ENCODE data around the gene ITLN2.
"Not testable (repeated sequence)": the region's sequence is repeated elsewhere in the genome, so short reads cannot be mapped to it uniquely, and the experiment has no call there.

ITLN2 gene

DNA sequence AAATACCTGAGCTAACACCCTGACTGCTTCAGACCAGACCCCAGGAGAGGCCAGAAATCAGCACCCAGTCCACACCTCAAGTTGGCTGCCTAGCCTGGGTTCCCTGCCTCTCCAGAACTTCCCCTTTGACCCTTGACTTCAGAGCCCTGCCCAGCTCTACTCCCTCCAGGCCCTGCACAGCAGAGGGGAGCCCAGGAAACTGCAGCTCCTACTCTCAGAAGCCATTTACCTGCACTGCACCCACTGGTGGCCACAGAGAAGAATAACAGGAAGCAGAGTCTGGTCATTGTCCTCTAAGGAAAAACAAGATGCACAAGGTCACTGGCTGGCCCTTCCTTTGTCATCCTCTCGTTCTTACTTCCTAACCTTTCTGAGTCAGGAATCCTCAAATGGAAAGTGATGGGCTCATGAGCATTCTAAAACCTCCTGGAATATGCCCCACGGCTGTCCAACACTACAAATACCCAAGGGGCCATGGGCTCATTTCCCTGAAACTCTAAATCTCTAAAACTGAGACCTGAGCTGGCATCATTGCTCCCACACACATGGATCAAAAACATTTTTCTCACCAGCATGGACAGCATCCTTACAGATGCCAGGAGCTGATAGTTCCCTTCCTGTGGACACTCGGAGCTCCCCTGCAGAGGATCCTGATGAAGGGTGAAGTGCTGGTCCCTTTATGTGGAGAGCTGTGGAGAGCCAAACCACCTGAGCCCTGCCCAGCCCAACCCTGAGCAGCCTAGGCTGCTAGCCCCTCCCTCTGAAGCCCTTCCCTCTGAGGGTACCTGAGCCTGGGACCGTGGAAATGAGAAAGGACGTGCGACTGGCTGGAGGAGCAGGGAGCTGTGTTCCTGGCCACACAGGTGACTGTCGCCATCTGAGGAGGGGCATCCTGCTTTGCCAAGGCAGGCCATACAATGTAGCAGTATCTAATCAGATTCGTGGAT, at the start of gene ITLN2:
TSS of gene ITLN2 (minus strand) at position 652 of the 947 bp plus-strand sequence. CDS start at position 584, 68 bp downstream.
- no peak for DNase-seq

DNA sequence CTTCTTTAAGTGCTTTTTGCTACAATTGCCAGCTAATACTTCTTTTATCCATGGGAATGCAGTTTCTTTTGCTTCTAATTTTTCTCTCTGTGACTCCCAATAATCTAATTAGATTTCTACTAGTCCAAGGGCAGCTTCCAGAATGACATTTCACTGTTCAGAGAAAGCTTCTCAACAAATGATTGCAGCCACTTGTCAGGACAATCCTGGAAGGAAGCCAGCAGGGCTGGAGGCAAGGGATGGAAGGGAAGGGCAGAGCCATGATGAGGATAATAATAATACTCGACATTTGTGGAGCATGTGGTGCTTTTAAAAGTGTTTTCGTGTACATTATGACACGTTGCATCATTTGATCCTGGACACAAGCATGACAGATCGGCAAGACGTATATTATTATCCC, 46.9 kb upstream of the ITLN2 start:
- no peak for DNase-seq

DNA sequence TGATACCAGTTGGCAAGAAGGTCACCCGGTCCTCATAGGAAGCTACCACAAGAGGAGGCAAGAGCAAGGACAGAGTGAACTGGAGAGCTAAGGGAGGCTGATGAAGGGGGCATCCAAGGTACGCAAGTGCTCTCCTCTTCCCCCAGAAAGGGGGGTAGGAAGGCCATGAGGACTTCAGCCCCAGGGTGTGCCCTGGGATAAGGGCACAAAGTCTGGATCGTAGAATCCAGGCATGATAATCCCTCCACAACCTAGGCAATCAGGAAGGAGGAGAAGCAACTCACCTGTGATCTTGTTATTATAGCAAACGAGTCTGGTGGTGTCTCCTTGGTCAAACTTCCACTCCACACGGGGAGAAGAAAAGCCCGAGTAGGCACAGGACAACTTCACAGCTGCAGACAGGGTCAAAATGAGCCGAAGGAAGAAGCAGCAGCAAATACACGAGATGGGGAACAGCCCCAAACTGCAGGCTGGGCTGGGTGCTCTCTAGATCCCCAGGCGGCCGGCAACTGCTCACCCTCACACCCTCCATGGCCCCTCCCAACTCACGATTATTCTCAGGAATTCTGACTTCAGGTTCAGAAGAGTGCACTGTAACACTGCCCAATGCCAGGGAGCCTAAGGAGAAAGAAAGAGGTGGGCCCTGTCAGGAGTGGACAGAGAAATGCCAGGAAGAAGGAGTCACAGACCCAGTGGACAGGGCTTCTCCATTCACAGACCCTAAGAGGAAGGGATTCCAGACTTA, 46.3 kb upstream of the ITLN2 start:
- DNase-seq = no peak

DNA sequence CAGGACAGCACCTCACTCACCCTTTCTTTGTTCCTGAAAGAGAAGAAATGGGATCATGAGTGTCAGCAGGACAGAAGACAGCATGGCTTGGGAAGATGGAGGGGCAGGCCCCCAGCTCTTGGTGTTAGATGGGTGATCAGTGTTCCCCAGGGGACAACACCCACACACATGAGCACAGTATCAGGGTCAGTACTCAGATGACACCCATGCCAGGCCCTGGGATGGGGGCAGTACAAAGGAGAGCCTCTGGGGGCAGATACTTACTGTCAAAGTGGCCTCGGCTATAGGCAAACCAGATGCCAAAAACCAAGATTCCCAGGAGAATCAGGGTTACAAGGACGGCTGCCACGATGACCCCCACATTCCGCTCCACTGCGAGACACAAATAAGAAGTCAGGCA, 44.8 kb upstream of the ITLN2 start:
- no peak for DNase-seq

DNA sequence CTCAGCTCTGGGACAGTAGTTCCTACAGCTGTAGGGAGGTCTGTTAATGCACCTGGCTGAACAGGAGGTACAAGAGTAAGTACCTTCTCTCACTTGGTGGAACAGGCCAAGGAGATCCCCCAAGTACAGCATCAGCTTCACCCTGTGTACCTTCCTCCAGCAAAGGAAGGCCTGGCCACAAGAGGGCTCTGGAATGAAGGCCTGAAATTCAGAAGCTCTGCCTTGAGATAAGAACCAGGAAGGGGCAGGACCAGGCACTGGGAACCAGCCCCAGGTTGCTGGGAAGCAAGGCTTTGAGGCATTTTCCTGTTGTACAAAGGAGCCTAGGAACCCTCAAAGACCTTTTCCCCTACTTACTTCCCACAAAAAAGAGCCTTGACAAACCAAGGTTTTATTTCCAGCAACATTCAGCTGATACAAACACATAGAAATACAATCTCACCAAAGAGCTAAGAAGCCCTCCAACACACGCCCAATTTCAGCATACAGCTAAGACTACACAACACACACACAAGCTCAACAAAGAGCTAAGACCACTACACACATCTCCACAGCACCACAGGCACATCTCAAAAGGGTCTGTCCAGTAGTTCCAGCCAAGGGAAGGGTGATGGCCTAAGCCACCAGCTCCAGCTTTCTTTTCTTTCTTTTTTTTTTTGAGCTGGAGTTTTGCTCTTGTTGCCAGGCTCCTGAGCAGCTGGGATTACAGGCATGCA, 42.9 kb upstream of the ITLN2 start:
- no peak for DNase-seq

DNA sequence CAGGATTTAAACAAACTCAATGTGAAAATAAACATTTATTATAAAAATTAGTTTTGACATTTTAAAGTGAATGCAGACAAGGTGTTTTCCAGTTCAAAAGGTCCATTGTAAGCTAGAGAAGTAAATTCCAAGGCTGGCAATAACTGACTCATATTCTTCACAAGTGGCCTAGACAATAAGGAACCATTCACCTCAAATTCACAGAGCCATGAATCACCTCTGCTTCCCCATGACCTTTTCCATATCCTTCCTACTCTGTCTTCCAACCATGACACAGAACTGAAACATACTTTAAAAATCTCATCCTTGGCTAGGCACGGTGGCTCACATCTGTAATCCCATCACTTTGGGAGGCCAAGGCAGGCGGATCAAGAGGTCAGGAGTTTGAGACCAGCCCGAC, 41.6 kb upstream of the ITLN2 start:
- DNase-seq = no peak

DNA sequence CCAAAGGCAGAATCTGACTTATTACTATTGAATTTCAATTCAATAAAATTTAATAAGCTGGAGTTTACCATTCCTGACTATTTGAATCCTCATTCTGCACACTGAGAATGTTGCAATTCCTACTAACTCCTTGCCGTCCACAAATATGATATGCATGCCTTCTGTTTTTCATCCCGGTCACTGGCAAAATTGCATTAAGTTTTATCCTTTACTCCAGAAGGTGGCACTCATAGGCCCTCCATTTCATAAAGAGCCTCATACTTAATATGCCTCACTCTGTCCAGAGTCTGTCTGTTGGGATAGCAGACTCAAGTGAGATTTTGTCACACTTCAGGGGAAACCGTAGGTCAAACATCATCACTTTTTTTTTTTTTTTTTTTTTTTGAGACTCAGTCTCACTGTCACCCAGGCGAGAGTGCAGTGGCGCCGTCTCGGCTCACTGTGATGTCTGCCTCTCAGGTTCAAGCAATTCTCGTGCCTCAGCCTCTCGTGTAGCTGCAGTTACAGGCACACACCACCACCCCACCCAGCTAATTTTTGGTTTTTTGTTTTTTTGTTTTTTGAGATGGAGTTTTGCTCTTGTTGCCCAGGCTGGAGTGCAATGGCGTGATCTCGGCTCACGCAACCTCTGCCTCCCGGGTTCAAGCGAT, 39.1 kb upstream of the ITLN2 start:
- no peak for DNase-seq

DNA sequence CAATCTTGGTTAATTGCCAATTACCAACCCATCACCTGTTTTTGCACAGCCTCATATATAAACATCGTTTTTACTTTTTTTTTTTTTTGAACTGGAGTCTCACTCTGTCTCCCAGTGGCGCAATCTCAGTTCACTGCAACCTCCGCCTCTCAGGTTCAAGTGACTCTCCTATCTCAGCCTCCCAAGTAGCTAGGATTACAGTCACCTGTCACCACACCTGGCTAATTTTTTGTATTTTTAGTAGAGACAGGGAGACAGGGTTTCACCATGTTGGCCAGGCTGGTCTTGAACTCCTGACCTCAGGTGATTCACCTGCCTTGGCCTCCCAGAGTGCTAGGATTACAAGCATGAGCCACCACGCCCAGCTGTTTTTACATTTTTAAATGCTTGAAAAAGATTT, 37.4 kb upstream of the ITLN2 start:
- DNase-seq = not testable (repeated sequence)

DNA sequence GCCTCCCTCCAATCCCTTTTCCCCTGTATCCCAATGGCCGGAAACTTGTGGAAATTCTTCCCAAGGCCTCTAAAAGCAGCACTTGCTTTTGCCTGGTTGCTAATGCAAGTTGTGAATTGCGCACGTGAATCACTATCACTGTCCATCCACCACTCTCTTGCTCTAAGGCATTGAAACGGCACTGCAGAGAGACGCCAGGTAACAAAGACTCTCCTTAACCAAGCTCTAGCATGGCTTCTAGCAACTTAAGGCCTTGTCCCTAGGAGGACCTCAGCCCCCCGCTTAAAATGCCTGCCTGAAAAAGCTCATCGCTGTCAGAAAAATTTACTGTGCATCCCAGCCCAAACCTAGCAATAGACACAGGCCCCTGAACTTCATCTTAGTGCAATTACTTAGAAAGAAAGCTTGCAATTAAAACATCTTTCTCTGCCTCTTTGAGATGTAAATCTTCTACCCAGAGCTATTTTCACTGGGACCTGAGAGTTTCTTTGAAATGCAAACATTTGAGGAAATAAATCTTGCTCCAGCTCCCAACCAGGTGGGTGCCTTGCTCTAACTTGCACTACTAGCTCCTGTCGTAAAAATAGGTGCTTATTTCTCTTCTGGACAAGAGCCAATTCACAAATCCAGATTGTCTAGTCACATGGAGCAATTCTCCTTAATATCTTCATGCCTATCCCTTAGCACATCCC, 32.9 kb upstream of the ITLN2 start:
- DNase-seq = no peak

DNA sequence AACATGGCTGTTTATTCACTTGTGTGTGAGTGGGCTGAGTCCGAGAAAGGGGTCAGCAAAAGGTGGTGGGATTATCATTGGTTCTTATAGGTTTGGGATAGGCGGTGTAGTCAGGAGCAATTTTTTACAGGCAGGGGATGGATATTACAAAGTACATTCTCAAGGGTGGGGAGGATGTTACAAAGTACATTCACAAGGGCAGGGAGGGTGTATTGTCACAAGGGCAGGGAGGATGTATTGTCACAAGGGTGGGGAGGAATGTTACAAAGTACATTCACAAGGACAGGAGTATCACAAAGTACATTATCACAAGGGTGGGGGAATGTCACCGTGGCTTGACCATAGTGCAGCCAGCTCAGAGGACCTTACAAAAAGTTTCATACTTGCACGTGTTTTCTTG, 31.1 kb upstream of the ITLN2 start:
- DNase-seq = no peak

DNA sequence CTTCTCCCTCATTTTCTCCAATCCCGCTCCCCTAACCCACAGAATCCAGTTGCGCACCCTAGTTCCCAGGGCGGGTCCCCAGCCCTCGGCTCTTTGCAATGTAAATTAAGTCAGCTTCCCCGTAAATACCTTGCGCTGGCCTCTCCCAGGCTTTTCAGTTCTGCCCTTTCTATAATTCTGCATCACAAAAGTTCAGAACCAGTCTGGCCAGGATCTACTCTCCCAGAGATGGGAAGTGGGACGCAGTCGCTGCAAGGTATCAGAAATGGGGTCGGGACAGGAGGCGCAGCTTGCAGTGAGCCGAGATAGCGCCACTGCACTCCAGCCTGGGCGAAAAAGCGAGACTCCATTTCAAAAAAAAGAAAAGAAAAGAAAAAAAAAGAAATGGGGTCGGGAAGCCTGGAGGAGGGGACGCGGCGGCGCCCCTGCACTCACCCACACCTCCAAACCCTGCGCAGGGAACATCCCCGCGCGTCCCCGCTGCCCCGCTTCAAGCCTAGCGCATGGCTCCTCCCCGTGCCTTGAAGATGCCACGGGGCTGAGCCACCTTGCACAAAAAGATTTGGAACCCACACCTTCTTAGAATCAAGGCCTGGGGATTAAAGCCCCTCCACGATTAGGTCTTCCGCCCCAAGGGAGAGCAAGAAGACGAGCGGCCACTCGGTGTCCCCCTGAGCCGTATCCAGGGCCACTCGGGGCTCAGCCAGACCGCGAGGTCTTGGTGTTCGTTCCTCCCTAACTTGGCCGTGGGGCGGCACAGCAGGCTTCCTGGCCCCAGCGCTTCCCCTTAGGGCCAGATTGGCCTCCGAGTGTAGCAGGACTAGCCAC, 27.2 kb upstream of the ITLN2 start:
- DNase-seq = no peak

DNA sequence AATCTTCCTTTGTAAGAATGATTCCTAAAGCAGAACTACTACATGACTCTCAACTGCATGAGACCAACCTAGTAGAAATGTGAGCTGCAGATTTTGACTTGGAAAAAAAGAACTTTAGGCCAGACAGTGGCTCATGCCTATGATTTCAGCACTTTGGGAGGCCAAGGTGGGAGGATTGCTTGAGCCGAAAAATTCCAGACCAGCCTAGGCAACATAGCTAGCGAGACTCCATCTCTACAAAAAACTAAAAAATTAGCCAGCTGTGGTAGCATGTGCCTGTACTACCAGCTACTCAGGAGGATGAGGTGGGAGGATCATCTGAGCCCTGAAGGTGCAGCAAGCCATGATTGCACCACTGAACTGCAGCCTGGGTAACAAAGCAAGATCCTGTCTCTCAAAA, 24.7 kb upstream of the ITLN2 start:
- no peak for DNase-seq

DNA sequence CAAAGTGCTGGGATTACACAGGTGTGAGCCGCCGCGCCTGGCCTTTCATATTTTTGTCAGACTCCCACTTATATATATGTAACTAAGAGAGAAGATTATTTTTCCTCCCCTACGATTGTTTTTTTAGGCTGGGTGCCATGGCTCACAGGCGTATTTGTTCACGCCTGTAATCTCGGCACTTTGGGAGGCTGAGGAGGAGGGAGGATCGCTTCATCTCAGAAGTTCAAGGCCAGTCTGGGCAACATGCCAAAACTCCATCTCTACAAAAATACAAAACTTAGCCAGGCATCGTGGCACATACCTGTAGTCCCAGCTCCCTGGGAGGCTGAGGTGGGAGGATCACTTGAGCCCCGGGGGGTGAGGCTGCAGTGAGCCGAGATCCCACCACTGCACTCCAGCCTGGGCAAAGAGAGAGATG, 23.9 kb upstream of the ITLN2 start:
- DNase-seq = no peak

DNA sequence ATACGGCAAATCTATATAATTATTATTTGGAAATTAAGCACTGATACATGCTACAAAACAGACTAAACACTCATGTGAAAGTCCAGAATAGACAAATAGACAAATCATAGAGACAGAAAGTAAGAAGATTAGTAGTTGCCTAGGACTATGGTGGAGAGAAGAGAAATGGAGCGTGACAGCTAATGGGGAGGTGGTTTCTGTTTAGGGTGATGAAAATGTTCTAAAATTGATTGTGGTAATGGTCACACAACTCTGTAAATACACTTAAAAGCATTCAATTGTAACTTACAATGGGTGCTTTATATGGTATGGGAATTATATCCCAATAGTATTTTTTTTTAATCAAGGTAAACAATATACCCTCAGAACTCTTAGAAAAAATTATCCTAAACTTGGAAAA, 20.4 kb upstream of the ITLN2 start:
- DNase-seq = no peak

DNA sequence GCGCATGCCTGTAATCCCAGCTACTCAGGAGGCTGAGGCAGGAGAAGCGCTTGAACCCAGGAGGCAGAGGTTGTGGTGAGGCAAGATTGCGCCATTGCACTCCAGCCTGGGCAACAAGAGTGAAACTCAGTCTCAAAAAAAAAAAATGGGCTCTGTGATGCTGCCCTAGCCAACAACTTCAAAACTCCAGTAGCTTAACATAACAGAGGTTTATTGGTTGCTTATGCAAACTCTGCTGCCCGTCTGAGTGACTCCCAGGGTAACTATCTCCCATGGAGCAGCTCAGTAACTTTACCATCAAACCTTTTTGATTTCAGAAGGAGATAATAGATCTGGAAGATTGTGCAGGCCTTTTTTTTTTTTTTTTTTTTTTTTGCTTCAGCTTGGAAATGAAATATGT, 18.9 kb upstream of the ITLN2 start:
- DNase-seq = no peak

DNA sequence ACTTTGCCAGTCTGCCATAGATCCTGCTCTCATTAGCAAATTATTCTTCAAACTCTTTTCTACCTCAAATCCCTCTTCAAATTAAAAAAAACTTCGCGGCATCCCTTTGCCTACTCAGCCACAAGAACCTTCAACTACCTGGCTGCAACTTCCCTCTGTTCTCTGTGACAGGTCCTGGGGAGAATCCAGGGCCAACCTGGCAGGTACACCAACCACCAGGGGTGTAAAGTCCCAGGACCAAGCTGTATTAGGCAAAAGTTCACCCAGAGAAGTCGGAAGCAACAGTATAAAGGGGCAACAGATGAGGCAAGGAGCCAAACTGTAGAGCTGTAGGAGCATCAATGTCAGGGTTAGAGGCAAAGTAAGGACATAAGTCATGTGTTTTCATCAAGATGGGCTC, 18.3 kb upstream of the ITLN2 start:
- no peak for DNase-seq

DNA sequence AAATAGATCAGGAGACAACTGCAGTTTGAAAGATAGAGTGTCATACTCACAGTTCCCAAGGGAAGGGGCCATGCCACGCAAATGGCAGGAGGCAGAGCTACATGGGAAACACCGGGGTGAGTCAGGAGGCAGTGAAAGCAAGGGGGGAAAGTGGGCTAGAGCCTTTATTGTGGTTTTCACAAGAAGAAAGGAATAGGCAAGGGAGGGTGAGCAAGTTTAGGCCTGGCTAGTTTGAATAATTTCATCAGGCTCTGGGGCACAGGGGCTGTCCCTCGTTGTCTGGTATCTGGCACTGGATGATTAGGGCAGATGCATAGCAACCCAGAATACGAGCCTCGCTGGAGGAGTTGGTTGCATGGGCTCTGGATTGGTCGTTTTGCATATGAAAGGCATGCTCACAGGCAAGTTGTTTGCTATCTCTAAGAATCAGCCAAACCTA, 17.0 kb upstream of the ITLN2 start:
- DNase-seq = no peak

DNA sequence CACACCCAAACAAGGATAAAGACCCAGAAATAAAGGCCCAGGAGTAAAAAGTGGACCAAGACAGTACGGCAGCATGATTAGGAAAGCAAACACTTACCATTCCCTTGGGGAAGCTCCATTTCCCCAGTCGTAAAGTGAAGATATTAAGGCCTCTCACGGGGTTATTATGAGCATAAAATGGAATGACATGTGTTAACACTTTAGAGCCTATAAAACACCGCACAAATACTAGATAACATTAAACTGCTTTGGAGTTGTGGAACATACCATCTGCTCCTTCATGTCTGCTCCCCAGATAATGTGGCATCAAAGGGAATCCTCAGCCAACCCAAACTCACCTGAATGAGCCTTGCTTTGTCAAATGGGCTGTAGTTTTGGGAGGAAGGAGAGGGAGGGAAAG, 8.9 kb upstream of the ITLN2 start:
- DNase-seq = no peak

DNA sequence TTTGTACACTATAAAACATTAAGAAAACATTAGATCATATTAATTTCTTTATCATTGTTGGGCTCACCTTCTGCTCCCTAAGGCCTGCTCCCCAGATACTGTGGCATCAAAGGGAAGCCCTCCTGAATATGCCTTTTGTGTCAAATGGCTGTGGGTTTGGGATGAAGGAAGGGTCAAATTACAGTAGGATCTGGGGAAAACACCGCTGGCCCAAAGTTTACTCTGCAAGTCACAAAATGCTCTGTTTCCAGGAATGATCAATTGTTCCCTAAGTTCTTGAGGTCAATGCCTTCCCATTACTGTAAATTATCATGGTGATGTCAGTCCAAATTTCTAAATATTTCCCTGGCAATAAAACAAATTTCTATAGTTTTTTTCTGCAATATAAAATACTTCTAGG, 6.8 kb upstream of the ITLN2 start:
- DNase-seq = no peak

DNA sequence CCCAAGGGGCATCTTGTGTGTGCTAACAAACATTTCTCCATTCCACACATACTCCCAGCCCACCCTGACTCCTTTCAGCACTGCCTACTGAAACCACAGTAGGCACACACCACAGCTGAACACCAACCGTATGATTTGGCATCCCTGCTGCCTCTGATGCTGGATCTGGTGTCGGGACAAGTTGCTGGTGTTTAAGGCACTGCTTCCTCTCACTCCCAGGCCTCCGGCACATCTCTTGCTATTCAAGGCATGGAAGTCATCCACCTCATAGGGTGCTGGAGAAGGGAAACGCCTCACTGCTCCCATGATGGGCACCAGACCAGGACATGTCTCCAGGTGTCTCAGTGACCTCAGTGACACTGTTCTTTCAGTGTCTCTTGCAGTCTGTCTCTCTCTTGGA, 2.4 kb upstream of the ITLN2 start:
- DNase-seq = no peak

DNA sequence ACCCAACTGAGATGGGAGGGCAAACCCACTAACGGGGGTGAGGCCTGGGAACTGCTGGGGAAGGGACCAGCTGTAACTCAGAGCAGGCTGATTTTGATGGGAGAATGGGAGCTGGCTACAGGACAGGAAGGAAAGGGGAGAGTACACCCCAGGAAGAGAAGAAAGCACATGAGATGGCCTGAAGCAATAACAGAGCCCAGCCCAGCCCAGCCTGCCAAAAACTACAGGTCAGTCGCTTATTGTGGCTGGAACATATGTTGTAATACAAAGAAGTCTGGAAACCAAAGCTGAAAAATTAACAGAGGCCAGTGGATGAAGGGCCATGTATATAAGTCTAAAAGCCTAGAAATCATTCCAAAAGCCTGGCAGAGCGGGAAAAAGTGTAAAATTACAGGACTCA, 1.6 kb downstream of the ITLN2 start:
- no peak for DNase-seq

All from NCI-H2081 treated with DMSO at 0.1 percent for 48 hours (cell line).